Right ventricle myocardium superior (tissue), 1 donor: Measurements from ENCODE around the gene TMEM151B. TPM values are rescaled to one million over a fixed set of nuclear protein-coding genes. Genes with fewer than 3 reads are reported as not detected.

Experiments
- ATAC-seq: fragments of 200-7000 bp; cut with Tn5 transposase; one replicate; pipeline ENCODE4 v1.9.1; 2020; ENCODE audit warnings: mild to moderate bottlenecking; ENCODE audit not compliant: poor library complexity
- DNase-seq: peaks from one replicate; pipeline ENCODE4 v3.0.0-alpha.2; 2020
- intact Hi-C: fragments of 100-400 bp; cut with DNase I; formaldehyde crosslinking; loops from one replicate; pipeline ENCODE4 v1.11.2; 2022
- total RNA-seq: library from RNA; stranded (reverse); fragmentation: NEBNext Ultra II Directional; extraction: Animal tissue kit (Norgen Biotek cat#: 25700); gene quantifications from one replicate; pipeline ENCODE4 v1.2.1, GENCODE V29; 2021
- donor health status: DM: no; HTN: yes; CAD: no; lungs with severe emphysema.

TMEM151B gene
- total RNA-seq, 1 donor from 2014 or later, result not detected

DNA sequence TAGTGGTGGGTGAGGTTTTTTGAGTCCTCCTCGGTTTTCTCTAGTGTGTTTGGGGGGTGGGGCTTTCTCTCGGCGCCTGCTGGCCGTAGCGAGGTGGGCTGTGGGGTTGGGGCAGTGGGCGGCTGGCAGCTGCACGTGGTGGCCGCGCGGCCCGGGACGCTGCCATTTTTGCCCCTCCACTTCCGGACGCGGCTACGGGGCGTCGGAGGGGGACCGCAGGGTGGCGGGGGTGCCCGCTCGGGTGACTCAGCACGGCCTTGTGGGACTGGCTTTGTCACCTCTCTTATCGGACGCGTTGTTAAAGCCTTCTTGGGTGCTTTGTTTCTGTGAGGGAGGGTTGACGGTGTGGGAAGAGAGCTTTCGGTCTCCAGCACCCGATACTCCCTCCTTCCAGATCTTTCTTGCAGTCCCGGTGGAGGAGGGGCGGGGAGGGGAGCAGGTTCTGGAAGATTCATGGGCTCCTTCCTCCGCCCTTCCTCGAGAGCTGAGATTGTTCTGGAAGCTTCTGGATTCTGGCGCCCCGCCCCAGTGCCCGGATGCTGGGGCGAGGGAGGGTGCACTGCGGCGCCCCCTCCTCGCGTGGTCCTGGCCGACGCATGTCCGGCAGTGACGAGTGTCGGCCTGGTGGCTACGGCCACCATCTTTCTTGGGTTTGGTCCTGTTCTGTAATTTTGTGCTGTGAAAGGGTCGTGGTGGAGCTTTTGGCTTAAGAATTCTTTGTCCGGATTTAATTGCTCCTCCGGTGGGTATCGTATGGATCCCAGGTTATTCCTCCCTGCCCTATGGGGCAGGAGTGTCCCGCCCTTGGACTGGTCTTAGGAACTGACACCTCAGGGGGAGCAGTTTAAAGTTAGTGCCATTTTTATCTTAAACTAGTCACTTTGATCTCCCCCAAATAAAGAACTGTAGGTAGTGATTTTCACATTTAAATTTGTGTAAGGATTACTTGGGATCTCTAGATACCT, 22.6 kb upstream of the TMEM151B start:
- DNase-seq (peak; percentile 77), ATAC-seq (peak; percentile 36)
- intact Hi-C loops, result no loop called here

DNA sequence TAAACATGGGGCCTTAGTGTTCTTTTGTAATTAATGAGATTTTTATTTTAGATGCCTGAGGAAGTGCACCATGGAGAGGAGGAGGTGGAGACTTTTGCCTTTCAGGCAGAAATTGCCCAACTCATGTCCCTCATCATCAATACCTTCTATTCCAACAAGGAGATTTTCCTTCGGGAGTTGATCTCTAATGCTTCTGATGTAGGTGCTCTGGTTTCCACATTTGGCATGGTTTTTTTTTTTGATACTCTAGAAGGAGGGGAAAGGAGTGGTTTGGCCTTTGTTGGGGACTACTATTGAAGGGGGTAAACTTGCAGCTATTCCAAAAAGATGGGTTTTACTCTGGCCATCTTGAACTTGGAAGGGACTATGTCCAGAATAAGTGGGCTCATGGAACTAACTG, 21.7 kb upstream of the TMEM151B start:
- intact Hi-C loops, result no loop called here
- no peak for ATAC-seq
- DNase-seq, result no peak

DNA sequence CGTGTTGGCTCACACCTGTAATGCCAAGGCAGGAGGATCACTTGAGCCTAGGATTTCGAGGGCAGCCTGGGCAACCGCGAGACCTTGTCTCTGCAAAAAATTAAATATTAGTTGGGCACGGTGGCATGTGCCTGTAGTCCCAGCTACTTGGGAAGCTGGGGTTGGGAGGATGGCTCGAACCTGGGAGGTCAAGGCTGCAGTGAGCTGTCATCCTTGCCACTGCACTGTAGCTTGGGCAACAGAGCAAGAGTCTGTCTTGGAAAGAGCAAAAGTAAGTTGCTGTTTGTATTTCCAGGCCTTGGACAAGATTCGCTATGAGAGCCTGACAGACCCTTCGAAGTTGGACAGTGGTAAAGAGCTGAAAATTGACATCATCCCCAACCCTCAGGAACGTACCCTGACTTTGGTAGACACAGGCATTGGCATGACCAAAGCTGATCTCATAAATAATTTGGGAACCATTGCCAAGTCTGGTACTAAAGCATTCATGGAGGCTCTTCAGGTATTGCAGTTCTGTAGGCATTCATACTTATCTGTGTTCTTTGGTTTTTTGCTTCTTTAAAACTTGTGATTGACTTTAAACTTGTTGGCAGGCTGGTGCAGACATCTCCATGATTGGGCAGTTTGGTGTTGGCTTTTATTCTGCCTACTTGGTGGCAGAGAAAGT, 21.0 kb upstream of the TMEM151B start:
- DNase-seq (no peak), ATAC-seq (no peak)
- intact Hi-C loops, result no loop called here

DNA sequence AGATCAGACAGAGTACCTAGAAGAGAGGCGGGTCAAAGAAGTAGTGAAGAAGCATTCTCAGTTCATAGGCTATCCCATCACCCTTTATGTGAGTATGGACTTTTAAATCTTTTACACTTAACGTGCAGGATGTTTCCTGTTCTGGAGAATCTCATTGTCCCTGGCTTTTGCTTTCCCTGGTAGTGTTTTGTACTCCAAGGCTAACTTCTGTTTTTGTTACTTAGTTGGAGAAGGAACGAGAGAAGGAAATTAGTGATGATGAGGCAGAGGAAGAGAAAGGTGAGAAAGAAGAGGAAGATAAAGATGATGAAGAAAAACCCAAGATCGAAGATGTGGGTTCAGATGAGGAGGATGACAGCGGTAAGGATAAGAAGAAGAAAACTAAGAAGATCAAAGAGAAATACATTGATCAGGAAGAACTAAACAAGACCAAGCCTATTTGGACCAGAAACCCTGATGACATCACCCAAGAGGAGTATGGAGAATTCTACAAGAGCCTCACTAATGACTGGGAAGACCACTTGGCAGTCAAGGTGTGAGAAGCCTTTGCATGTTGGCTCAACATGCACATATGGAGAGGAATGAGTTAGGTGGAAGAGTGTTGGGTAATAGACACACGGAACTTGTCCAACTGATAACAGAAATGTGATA, 20.1 kb upstream of the TMEM151B start:
- intact Hi-C loops, result no loop called here
- ATAC-seq (no peak), DNase-seq (no peak)

DNA sequence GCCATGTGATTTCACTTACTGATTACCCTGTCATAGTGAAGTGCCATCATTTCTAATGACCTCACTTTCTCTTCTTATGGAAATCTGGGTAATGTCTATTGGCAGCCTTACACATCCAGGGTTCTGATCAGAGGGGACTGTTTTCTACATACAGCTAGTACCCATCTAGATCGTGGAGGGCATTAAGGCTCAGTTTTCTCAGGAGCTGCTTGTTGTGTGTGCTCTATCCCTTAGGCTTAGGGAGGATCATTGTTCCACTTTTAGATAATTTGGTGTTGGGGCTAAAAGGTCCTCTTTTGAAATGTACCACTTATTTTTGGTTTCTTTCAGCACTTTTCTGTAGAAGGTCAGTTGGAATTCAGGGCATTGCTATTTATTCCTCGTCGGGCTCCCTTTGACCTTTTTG, 19.5 kb upstream of the TMEM151B start:
- no peak for DNase-seq
- intact Hi-C loops, result no loop called here
- no peak for ATAC-seq

DNA sequence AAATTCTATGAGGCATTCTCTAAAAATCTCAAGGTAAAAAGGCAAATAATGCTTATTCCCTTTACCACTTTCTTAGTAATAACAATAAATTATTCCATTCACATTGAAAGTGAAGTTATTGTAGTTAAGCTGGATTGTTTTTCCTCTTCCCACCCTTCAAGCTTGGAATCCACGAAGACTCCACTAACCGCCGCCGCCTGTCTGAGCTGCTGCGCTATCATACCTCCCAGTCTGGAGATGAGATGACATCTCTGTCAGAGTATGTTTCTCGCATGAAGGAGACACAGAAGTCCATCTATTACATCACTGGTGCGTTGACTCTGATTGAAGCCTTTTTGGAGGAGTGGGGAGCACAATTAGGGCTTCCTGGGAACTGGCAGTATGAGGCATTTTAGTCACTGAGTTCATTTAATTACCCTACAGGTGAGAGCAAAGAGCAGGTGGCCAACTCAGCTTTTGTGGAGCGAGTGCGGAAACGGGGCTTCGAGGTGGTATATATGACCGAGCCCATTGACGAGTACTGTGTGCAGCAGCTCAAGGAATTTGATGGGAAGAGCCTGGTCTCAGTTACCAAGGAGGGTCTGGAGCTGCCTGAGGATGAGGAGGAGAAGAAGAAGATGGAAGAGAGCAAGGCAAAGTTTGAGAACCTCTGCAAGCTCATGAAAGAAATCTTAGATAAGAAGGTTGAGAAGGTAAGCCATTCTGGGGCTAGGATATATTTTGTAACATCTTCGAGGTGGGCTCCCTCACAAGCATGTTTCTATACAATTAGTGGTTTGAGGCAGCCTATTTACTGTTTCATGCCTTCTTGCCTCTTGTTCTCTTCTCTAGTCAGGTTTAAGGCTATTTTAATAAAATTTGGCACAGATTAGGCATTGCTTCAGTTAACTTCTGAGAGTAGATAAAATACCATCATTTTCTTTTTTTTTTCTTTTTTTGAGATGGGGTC, 18.4 kb upstream of the TMEM151B start:
- no peak for ATAC-seq
- intact Hi-C loops, result no loop called here
- DNase-seq, result no peak

DNA sequence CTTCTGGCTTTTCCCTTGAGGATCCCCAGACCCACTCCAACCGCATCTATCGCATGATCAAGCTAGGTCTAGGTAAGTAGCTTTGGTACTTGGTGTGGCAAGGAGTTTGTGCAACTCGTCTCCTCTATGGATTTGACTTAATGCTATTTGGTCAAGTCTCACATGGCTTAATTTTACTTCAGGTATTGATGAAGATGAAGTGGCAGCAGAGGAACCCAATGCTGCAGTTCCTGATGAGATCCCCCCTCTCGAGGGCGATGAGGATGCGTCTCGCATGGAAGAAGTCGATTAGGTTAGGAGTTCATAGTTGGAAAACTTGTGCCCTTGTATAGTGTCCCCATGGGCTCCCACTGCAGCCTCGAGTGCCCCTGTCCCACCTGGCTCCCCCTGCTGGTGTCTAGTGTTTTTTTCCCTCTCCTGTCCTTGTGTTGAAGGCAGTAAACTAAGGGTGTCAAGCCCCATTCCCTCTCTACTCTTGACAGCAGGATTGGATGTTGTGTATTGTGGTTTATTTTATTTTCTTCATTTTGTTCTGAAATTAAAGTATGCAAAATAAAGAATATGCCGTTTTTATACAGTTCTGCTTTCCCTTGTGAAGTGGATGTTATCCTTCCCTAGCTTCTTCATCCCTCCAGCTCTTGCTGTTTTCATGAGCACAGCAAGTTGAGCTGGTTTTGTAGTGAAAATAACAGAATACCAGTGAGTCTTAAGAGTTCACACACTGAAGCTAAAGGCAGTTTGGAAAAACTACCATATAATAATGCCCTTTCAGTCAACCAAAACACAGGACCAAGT, 16.7 kb upstream of the TMEM151B start:
- intact Hi-C loops, result no loop called here
- ATAC-seq, result no peak
- no peak for DNase-seq

DNA sequence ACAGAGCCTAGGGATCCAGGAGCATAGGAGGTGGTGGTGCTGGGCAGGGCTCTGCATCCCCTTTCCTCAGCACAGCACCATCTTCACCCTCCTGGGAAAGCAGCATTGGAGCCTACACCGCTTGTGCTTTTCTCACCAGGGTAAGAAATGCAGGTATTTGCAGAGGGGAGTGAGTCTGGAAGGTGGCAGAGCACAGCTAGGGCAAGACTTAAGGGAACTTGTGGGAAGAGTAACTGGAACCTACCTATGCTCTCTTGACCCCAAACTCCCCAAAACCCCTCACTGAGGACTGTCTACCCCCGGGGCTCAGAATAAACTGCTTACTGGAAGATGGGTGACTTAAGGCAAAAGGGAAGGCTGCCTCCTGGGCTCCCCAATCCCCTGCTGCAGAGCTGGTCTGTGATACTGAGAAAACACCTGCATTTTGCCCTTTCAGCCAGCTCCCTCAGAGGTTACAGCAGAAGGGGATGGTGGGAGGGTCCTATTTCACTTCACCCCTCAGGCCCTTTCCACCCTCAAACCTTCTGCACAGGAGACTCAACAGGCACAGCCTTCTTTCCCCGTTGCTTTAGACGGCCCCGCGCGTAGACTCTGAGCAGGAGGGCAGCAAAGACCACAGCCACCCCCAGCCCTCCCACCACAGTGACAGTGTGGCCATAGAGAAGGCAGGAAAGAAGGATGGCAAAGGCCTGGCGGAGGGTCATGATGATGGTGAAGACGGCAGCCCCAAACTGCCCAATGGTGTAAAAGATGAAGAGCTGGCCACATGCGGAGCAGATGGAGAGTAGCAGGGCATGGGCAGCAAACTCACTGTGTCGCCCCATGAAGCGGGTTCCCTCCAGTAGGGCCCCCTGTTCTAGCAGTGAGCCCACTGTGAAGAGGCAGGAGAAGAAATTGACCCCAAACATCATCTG, 15.8 kb upstream of the TMEM151B start:
- DNase-seq, result no peak
- ATAC-seq, result no peak
- intact Hi-C loops, result no loop called here

DNA sequence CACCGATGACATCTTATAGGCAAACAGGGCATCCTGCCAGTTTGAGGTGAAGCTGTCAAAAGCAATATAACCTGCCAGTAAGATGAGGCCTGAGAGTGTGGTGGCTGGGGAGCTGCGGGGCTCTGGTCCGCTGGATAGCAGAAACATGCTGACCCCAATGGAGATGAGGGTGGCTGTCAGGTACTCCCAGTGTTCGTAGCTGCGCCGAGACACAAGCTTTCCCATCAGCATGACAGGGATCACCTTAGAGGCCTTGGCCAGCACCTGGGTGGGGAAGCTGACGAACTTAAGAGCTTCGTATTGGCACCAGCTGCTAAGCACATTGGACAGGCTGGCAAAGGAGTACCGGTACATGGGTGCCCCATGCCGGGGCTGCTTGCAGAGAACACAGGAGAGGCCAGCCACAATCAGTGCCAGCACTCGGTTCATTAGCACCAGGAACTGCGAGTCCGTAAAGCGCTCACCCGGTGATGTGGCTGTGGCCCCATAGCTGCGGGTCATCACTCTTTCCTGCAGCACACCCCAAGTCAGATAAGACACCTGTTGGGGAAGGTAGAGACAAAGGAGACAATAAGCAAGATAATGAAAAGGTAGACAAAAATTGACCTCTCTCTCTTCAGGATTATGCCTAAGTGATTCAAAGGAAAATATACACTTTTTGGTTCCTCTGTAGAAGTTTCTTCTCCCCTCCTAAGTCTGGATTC, 15.0 kb upstream of the TMEM151B start:
- ATAC-seq, result no peak
- intact Hi-C loops, result no loop called here

DNA sequence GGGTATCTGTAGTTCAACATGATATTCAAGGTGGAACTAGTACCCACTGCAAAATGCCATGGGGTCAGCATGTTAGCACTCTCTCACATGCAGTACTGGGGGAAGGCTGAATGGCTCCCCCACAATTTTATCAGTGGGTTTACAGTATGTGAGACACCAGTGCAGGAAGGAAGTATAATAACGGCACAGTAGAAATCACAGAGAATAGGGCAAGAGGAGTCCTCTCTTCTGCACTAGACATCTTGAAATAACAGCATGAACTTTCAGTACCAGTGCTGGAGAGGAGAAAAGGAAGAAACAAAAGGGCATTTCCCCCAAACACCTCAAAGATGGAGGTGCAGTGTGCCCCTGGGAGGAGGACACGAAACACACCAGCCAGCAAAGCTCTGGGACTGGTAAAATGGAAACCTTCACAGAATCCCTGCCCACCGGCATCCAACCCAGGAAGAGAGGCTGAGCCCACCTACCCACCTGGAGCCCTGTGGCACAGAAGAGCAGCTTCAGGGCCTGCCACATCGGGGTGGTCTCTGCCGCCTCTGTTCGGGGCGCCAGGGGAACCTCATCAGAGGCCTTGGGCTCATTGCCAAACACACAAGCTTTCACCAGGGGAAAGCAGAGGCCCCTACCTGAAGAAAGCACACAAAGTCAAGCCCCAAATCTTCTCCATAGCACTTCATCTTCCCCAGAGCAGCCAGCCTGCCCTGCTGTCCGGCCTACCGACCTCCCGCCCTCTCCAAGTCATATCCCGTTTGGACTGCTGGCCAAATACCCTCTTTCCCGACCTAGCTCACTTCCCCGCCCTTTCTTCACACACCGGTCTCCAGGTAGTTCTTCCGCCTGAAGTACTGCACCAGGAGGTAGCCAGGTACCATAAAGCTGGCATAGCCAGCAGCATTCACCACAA, 14.1 kb upstream of the TMEM151B start:
- DNase-seq (no peak), ATAC-seq (no peak)
- intact Hi-C loops, result no loop called here

More for the DNA sequence above, 15.0 kb upstream of the TMEM151B start:
- no peak for DNase-seq

DNA sequence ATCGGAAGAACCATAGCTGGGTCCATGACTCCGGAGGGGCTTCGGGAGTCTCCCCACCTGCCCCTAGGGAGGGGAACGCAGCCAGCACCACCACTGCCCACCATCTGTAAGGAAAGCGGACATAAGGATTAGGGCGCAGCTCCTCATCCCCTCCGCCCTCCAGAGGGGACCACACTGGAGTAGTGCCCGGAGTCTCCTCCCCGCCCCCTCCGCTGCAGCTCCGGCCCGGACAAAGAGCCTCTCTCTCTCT, 13.6 kb upstream of the TMEM151B start:
- DNase-seq (no peak), ATAC-seq (no peak)
- intact Hi-C loops, result no loop called here

DNA sequence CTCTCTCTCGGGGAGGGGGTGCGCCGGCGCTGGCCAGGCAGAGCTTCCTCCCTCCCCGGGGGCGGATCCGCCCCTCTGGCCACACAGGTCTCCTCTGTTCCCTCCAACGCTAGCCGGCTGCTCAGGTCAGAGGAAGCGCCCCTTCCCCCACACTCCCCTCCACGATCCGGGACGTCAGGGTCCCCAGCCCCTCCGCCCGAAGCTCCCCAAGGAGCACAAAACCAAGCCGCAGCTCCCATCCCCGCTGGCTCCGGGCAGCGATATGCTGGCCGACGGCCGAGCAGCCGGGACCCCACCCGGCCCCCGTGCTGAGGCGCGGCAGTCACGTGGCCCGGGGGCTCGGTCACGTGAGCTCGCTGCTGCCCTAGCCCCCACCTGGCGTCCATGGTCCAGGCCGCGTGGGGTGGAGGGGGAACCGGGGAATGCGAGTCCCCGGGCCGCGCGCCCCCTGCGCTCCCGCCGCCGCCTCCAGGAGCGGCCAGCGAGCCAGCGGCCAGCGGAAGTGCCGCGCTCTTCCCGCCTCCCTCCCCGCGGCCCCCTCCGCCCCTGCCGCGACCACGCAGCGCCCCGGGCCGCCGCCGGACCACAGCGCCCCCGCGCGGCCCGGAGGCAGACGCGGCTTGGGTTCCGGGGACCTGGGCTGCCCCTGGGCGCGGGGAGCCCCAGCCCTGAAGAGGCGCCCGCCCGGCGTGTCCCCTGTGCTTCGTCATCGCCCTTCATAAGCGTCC, 13.1 kb upstream of the TMEM151B start, which contains the start of gene SLC35B2:
SLC35B2 (minus strand) TSS at position 504 of the 728 bp plus-strand sequence; CDS start at position 386, 118 bp downstream.
- DNase-seq, result peak; percentile 78
- intact Hi-C loops, result no loop called here
- peak; percentile 87 for ATAC-seq

DNA sequence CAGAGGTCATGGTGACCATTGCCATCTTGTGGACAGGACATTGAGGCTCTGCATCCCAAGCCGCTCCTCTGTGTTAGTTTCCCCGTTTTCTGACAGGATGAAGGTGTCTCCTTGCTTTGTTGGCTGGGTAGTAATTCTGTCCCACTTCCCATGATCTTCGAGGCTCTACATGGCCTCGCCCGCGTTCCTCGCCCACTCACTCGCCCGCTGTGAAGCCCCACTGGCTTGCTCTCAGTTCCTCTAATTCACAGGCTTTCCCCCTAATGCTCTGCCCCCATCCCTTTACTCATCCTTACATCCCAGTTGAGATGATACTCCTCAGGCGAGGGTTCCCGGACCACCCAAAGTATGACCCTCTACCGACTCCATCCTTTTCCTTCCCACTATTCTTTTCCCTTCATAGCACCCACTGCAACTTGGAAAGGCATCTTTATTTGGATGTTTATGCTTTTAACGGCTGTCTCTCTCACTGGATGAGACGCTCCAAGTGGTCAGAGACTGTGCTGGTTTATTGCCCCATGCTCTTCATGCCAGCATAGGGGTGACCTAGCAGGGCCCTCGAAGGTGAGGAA, 12.4 kb upstream of the TMEM151B start:
- intact Hi-C loops, result no loop called here
- no peak for DNase-seq
- ATAC-seq, result no peak

DNA sequence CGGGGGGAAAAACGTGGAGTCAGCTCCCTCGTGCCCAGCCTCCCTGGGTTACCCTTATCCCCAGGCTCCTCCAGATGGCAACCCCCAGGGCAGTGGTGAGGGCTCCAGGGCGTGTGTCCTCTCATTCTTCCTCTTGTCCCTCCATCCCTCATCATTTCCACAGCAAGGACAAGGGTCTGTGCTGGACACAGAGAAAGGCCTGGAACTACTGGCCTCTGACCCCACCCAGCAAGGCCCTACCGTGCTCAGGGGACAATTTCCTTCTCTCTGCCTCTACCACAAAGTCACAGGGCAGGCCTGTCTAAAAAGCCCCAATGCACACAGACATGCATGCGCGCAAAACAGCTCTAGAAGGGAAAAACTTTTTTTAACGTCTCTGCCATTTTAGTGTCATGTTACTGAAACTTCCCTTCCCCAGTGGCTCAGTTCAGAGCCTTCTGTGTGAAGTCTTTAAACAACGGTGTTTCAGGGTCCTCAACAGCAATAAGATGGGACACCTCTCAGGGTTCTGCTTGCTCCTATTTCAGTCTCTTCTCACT, 11.9 kb upstream of the TMEM151B start:
- DNase-seq (no peak), ATAC-seq (no peak)
- intact Hi-C loops, result no loop called here
